ENCODE measurements around the gene IL12RB1. TPM values are rescaled to one million over a fixed set of nuclear protein-coding genes. Genes with fewer than 3 reads are reported as not detected.

Gene IL12RB1
- total and polyA plus RNA-seq, 2 of the 8 experiments (the other 6 are each of a cell fraction or from before 2014, with no cell fraction given), result 0.03 TPM; not detected in 1

DNA sequence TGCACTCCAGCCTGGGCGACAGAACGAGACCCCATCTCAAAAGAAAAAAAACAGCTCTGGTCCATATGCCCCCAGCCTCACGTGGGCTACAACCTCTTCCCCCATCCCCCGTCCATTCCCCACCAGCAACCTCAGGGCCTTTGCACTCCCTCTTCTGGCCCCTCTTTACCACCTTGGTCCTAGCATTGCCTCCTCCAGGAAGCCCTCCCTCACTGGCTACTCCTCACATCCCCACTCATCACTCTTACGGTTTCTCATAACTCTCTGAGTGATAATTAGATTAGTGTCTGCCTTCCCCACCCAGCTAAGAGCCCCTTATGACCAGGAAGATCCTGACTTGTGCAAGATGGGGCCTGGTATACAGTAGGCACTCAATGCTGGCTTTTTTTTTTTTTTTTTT is 30.8 kb downstream of the IL12RB1 start (continued):
- no peak for TF ChIP-seq FOSL1 (IDR thresholded peaks at IDR 0.05; ENCODE audit: insufficient read depth, low read depth, low read length)
- TF ChIP-seq NRF1 (IDR thresholded peaks at IDR 0.05; ENCODE audit: low read depth, low read length), result no peak
